NCI-H1930 (cell line): ENCODE data around the gene TMEM138.

Experiments
- DNase-seq, 2 experiments: peaks; one replicate each; lab custom pipeline; 2025; lab: John Stamatoyannopoulos, UW

TMEM138 gene

GRCh38 chr11:61406991-61407728, 45.0 kb downstream of the TMEM138 start:
- DNase-seq: no peak

- DNase-seq: no peak
Observed at GRCh38 chr11:61411589-61411988, 49.4 kb downstream of the TMEM138 start.

- no peak for DNase-seq
Observed at GRCh38 chr11:61413496-61413895, 51.3 kb downstream of the TMEM138 start.

- no peak for DNase-seq
Observed at GRCh38 chr11:61414547-61414946, 52.4 kb downstream of the TMEM138 start.

- no peak for DNase-seq
Observed at GRCh38 chr11:61415381-61415780, 53.2 kb downstream of the TMEM138 start.

GRCh38 chr11:61416941-61417340, 54.8 kb downstream of the TMEM138 start:
- no peak for DNase-seq

- DNase-seq: no peak
Observed at GRCh38 chr11:61417670-61418069, 55.5 kb downstream of the TMEM138 start.

GRCh38 chr11:61418136-61418535, 56.0 kb downstream of the TMEM138 start:
- DNase-seq: no peak
